CD4-positive, alpha-beta T cell (primary cell): ENCODE measurements around the gene CPLANE1. TPM values are rescaled to one million over a fixed set of nuclear protein-coding genes. Genes with fewer than 3 reads are reported as not detected.

Experiments
- ATAC-seq: fragments of 200-7000 bp; cut with Tn5 transposase; one replicate; pipeline ENCODE4 v1.10.0; 2022; ENCODE audit warnings: mild to moderate bottlenecking; ENCODE audit not compliant: poor library complexity
- CTCF ChIA-PET: fragments of 350-600 bp; sonication (Branson Sonifier 250); formaldehyde crosslinking; loops from one replicate; lab custom pipeline; 2021; ENCODE audit warnings: antibody characterized with exemption, inconsistent platforms; lab: Charles Lee
- POLR2A ChIA-PET: fragments of 350-600 bp; sonication (Branson Sonifier 250); formaldehyde crosslinking; loops from one replicate; lab custom pipeline; 2021; ENCODE audit warnings: antibody characterized with exemption, inconsistent platforms; lab: Charles Lee
- DNase-seq, 14 experiments: peaks; one replicate each; pipeline ENCODE4 v3.0.0-alpha.2; 2013 to 2020; ENCODE audit warnings: mixed read lengths in 2 of 14
- H3K27ac ChIP-seq, 2 donors: one replicate each; pipeline versions ENCODE4 v1.5.1 to v1.7.0; 2013; ENCODE audit warnings: low read length in 2 of 2, low read depth in 1 of 2, mild to moderate bottlenecking in 1 of 2
- H3K27me3 ChIP-seq, 2 experiments: 1 replicate in 1 of 2; 2 replicates in 1 of 2; pipeline versions ENCODE4 v1.6.1 to v1.7.0; 2013; ENCODE audit warnings: low read length in 2 of 2, control low read depth in 1 of 2, mild to moderate bottlenecking in 1 of 2, moderate library complexity in 1 of 2; ENCODE audit not compliant: insufficient read depth in 2 of 2, control insufficient read depth in 1 of 2
- H3K36me3 ChIP-seq: one replicate; pipeline ENCODE4 v1.6.1; 2013; ENCODE audit warnings: low read length, control low read depth; ENCODE audit not compliant: insufficient read depth
- H3K4me1 ChIP-seq: one replicate; pipeline ENCODE4 v1.6.1; 2013; ENCODE audit warnings: low read length, control low read depth; ENCODE audit not compliant: insufficient read depth
- H3K4me3 ChIP-seq: one replicate; pipeline ENCODE4 v1.5.1; 2013; ENCODE audit warnings: mild to moderate bottlenecking, low read length, moderate library complexity
- H3K9me3 ChIP-seq, 2 experiments: 1 replicate in 1 of 2; 2 replicates in 1 of 2; pipeline versions ENCODE4 v1.6.1 to v1.7.0; 2013; ENCODE audit warnings: low read length in 2 of 2, mild to moderate bottlenecking in 2 of 2, control low read depth in 1 of 2, moderate library complexity in 1 of 2; ENCODE audit not compliant: control insufficient read depth in 1 of 2, insufficient read depth in 1 of 2
- H3K27ac Mint-ChIP-seq: one replicate; pipeline ENCODE4 v1.8.0; 2020; ENCODE audit warnings: mixed read lengths
- H3K27me3 Mint-ChIP-seq: one replicate; pipeline ENCODE4 v1.8.0; 2021; ENCODE audit warnings: mixed read lengths
- H3K36me3 Mint-ChIP-seq: one replicate; pipeline ENCODE4 v1.8.0; 2021; ENCODE audit warnings: low read depth, mixed read lengths
- H3K4me1 Mint-ChIP-seq: one replicate; pipeline ENCODE4 v1.8.0; 2021; ENCODE audit warnings: low read depth, mixed read lengths
- H3K4me3 Mint-ChIP-seq: one replicate; pipeline ENCODE4 v1.8.0; 2020; ENCODE audit warnings: mild to moderate bottlenecking, mixed read lengths
- H3K9me3 Mint-ChIP-seq: one replicate; pipeline ENCODE4 v1.8.0; 2020; ENCODE audit warnings: mixed read lengths
- CTCF ChIP-seq: fragments of 200-600 bp; IDR thresholded peaks from one replicate; pipeline ENCODE4 v1.8.0; 2022; ENCODE audit warnings: antibody characterized with exemption, mild to moderate bottlenecking
- intact Hi-C, 2 experiments: fragments of 100-400 bp; cut with DNase I in 1 of 2; cut with micrococcal nuclease in 1 of 2; formaldehyde crosslinking; loops; one replicate each; pipeline versions ENCODE4 v1.15.1 to v1.9.0; 2023 to 2025; cut with DNase I, micrococcal nuclease
- total RNA-seq, 174 experiments: library from RNA in 2 of 174; stranded (reverse) in 2 of 174; gene quantifications; one replicate each; pipeline ENCODE4 v1.2.3 and lab custom pipeline; 2021 to 2026

CPLANE1 gene
- total RNA-seq, 2 experiments from 2014 or later, result 4.9 to 5.7 TPM

GRCh38 chr5:37071901-37072581 lies 177.1 kb downstream of the CPLANE1 start:
- ATAC-seq (no peak), DNase-seq (no peak)
- Mint-ChIP-seq H3K4me3 (no peak overlapping the region), H3K36me3 (no peaks in the 10 kb centered on the region), H3K27ac (no peak overlapping the region), H3K9me3 (no peaks in the 10 kb centered on the region), H3K27me3 (no peaks in the 10 kb centered on the region), H3K4me1 (no peaks in the 10 kb centered on the region)
- ChIA-PET POLR2A (interaction anchor here (0.9 to 1.1 kb wide), 2 partner anchors 12 to 39 kb away, joined by 3 read pairs; no protein-coding TSS in a partner anchor), CTCF (interaction anchor here (1.0 kb wide), 1 partner anchor 9 kb away, joined by 3 read pairs; no protein-coding TSS in a partner anchor)
- no peak overlapping the region for H3K4me3 ChIP-seq
- no peaks in the 10 kb centered on the region for H3K4me1 ChIP-seq
- no peak for TF ChIP-seq CTCF
- intact Hi-C loops, result no loop called here
- no peaks in the 10 kb centered on the region for H3K27me3 ChIP-seq
- no peak overlapping the region for H3K27ac ChIP-seq
- H3K9me3 ChIP-seq, result no peaks in the 10 kb centered on the region
- H3K36me3 ChIP-seq, result no peaks in the 10 kb centered on the region

DNA sequence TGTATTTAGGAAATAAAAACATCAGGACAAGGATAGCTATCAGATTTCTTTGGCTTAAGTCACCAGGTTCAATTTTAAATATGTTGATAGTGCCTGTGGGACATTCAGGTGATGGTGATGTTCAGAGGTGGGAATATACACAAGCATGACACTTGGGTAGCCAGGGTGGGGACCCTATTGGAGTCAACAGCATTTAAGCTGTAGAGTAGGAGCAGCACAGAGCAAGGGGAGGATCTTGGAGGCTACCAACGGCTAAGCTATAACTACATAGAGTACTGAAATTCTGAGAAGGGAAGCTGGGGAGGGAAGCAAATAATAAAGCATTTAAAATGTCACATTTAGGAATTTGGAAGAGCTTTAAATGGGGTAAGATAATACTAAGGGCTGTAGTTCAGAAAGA lies 177.7 kb downstream of the CPLANE1 start:
- DNase-seq (no peak), ATAC-seq (no peak)
- H3K27me3 ChIP-seq, result no peaks in the 10 kb centered on the region
- H3K4me1 ChIP-seq, result no peaks in the 10 kb centered on the region
- Mint-ChIP-seq H3K36me3 (peaks cover 1% of the 10 kb centered on the region), H3K4me3 (no peak overlapping the region), H3K9me3 (no peaks in the 10 kb centered on the region), H3K27ac (no peak overlapping the region), H3K27me3 (no peaks in the 10 kb centered on the region), H3K4me1 (no peaks in the 10 kb centered on the region)
- H3K36me3 ChIP-seq, result no peaks in the 10 kb centered on the region
- ChIA-PET CTCF (interaction anchor here (1.0 kb wide), 1 partner anchor 10 kb away, joined by 3 read pairs; no protein-coding TSS in a partner anchor), POLR2A (interaction anchor here (0.9 to 1.1 kb wide), 2 partner anchors 12 to 40 kb away, joined by 3 read pairs; no protein-coding TSS in a partner anchor)
- H3K4me3 ChIP-seq, result no peak overlapping the region
- no peaks in the 10 kb centered on the region for H3K9me3 ChIP-seq
- no peak for TF ChIP-seq CTCF
- intact Hi-C loops, result no loop called here
- no peak overlapping the region for H3K27ac ChIP-seq

DNA sequence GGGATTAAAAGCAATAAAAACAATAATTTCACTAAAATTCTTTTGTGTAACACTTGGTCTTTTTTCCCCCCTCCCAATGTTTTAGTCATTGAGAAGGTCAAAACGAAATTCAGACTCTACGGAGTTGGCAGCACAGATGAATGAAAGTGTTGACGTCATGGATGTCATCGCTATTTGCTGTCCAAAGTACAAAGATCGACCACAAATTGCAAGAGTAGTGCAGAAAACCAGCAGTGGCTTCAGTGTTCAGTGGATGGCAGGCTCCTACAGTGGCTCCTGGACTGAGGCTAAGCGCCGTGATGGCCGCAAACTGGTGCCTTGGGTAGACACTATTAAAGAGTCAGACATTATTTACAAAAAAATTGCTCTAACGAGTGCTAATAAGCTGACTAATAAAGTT lies 184.7 kb downstream of the CPLANE1 start:
- no peaks in the 10 kb centered on the region for H3K27me3 Mint-ChIP-seq
- H3K4me1 Mint-ChIP-seq, result no peaks in the 10 kb centered on the region
- ATAC-seq, result no peak
- Histone ChIP-seq H3K36me3 (peaks cover 49% of the 10 kb centered on the region), H3K27ac (no peak overlapping the region), H3K4me3 (no peak overlapping the region), H3K4me1 (no peaks in the 10 kb centered on the region), H3K27me3 (no peaks in the 10 kb centered on the region), H3K9me3 (no peaks in the 10 kb centered on the region)
- H3K36me3 Mint-ChIP-seq, result peaks cover 49% of the 10 kb centered on the region
- TF ChIP-seq CTCF, result no peak
- H3K9me3 Mint-ChIP-seq, result no peaks in the 10 kb centered on the region
- H3K27ac Mint-ChIP-seq, result no peak overlapping the region
- no peak for DNase-seq
- H3K4me3 Mint-ChIP-seq, result no peak overlapping the region
- intact Hi-C loops, result no loop called here
- CTCF ChIA-PET, result no interaction called here
- POLR2A ChIA-PET, result no interaction called here
